GM12864 (cell line): ENCODE data around the gene AFAP1.

ENCODE experiments used
- DNase-seq: peaks from one replicate; pipeline ENCODE4 v3.0.0-alpha.2; 2011; ENCODE audit warnings: low read depth
- H3K4me3 ChIP-seq: 2 replicates; pipeline ENCODE4 v1.5.1; 2011; ENCODE audit warnings: mild to moderate bottlenecking, low read depth, low read length, control low read depth
- TF ChIP-seq, protein P1 (sequence below): IDR thresholded peaks from 2 replicates; pipeline ENCODE4 v1.5.1; 2011; ENCODE audit warnings: low read depth, mild to moderate bottlenecking, moderate library complexity, low read length, control low read depth, inconsistent platforms; ENCODE audit errors: missing control alignments

The AFAP1 gene

DNA sequence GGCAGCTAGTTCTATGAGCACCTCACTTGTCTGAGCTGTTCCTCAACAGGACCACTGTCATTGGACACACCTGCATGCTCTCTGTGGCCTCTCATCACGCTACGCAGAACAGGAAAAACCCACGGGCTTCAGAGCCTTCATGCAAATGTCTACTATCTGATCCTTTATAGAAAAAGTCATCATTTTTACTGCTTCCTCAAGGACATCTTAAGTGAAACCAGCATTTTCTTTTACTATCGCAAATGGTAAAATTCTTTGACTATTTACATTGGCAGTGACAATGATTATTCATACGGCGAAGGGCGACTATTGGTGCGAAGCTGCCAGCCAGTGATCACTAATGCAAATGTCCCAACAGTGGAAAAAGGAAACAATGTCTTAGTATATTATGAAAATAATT lies 147.0 kb downstream of the AFAP1 start:
- TF ChIP-seq, protein P1, sequence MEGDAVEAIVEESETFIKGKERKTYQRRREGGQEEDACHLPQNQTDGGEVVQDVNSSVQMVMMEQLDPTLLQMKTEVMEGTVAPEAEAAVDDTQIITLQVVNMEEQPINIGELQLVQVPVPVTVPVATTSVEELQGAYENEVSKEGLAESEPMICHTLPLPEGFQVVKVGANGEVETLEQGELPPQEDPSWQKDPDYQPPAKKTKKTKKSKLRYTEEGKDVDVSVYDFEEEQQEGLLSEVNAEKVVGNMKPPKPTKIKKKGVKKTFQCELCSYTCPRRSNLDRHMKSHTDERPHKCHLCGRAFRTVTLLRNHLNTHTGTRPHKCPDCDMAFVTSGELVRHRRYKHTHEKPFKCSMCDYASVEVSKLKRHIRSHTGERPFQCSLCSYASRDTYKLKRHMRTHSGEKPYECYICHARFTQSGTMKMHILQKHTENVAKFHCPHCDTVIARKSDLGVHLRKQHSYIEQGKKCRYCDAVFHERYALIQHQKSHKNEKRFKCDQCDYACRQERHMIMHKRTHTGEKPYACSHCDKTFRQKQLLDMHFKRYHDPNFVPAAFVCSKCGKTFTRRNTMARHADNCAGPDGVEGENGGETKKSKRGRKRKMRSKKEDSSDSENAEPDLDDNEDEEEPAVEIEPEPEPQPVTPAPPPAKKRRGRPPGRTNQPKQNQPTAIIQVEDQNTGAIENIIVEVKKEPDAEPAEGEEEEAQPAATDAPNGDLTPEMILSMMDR = no peak
- H3K4me3 ChIP-seq = no peak overlapping the region
- peak; percentile 58 for DNase-seq

DNA sequence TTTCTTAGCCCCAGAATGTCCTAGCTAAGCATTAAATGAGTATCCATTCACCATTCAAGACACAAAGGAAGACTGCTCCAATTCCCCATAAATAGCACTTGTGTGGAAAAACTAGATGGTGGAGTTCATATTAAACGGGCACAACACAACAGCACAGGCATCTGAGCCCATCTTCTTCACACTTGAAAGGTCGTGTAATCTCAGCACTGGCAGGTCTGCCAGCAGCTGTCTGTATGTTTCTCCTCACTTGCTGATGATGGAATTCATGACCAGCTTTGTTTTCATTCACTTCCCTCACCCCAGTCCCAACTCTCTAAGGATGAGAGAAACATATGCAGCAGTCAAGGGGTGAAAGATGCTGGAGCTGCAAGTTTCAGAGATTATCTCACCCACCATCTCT lies 148.7 kb downstream of the AFAP1 start:
- TF ChIP-seq, protein P1 = no peak
- no peak overlapping the region for H3K4me3 ChIP-seq
- no peak for DNase-seq

DNA sequence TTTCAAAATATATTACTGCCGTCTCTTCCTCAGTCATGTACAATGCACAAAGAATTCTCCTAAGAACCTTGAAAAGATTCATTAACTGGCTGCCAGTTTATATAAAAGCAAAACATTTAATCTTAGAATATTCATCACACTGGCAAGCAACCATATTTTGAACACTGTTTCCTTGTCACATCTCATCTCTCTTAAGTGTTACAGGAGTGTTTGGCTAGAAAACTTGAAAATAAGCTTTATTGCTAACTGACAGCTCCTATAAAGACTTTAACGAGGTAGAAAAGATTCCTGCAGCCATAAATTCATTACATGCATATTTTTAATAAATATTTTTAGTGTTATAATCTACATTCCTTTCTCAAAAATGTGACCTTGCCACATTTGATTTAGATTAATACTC lies 149.6 kb downstream of the AFAP1 start:
- no peak for DNase-seq

DNA sequence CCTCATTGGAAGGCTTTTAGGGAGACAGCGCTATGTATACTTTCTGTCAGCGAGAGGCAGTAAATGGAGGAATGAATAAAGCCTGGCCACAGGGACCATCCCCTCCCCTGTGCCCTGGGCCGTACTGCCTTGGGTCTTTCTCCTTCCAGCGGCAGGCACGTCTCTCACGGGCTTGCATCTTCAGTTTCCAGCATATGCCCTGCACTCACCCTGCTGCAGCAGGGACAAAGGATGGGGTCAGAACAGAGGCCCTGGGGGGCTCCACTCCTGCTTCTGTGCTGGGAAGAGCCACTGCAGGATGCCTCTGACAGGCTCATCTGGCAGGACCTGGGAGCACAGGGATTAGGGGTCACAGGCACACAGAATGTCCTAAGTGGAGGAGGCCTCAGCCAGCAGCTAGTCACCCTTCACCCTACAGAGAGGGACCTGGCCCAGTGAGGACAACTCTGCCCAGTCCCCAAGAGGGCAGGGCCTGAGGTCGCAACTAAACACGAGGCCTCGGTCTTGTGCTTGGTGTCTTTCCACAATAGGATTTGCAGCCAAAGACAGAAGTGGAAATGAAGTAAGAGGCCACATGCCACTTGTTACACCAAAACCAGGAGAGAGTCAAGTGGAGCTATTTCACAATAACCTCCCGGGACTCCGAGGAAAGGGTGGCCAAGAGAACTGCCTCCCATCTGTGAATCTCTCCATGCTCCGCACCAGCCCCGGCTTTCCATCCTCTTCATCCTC lies 150.8 kb downstream of the AFAP1 start:
- H3K4me3 ChIP-seq = no peak overlapping the region
- TF ChIP-seq, protein P1 = no peak
- no peak for DNase-seq

More for the DNA sequence above, 149.6 kb downstream of the AFAP1 start:
- no peak overlapping the region for H3K4me3 ChIP-seq
- TF ChIP-seq, protein P1 = no peak

- DNase-seq = no peak
- TF ChIP-seq, protein P1 = no peak
- H3K4me3 ChIP-seq = no peak overlapping the region
Observed at GRCh38 chr4:7788193-7788592, 151.5 kb downstream of the AFAP1 start.

DNA sequence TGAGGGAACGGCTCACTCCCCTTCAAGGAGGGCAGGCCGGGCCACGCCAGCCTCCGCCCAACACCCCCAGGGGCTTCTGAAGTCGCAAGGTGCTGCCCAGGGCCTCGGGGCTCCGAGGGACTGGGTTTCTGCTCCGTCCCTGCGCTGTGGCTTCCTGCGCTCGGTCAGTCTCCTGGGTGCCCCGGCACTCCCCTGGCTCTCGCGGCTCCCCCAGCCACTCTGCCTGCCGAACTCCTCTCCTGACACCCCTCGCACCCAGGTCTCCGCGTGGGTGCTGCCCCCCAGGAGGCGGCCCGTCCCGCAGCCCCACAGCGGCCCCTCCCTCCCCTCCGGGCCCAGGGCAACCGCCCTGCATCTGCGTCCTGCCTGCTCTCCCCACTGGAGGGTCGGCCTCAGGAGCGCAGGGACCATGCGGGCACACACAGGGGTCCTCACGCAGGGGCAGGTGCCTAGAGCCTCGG lies 151.9 kb downstream of the AFAP1 start:
- DNase-seq = no peak
- TF ChIP-seq, protein P1 = no peak
- no peak overlapping the region for H3K4me3 ChIP-seq

- H3K4me3 ChIP-seq = no peak overlapping the region
- TF ChIP-seq, protein P1 = no peak
- no peak for DNase-seq
Observed at GRCh38 chr4:7787067-7787466, 152.6 kb downstream of the AFAP1 start.
